CD4-positive, alpha-beta T cell treated with Interleukin-21 for 1 hour (primary cell): Measurements from ENCODE around the gene SLC5A10.
"Not testable (repeated sequence)": the region's sequence is repeated elsewhere in the genome, so short reads cannot be mapped to it uniquely, and the experiment has no call there.

Experiments
- DNase-seq: peaks from one replicate; pipeline ENCODE4 v3.0.0-alpha.2; 2020

SLC5A10 gene

DNA sequence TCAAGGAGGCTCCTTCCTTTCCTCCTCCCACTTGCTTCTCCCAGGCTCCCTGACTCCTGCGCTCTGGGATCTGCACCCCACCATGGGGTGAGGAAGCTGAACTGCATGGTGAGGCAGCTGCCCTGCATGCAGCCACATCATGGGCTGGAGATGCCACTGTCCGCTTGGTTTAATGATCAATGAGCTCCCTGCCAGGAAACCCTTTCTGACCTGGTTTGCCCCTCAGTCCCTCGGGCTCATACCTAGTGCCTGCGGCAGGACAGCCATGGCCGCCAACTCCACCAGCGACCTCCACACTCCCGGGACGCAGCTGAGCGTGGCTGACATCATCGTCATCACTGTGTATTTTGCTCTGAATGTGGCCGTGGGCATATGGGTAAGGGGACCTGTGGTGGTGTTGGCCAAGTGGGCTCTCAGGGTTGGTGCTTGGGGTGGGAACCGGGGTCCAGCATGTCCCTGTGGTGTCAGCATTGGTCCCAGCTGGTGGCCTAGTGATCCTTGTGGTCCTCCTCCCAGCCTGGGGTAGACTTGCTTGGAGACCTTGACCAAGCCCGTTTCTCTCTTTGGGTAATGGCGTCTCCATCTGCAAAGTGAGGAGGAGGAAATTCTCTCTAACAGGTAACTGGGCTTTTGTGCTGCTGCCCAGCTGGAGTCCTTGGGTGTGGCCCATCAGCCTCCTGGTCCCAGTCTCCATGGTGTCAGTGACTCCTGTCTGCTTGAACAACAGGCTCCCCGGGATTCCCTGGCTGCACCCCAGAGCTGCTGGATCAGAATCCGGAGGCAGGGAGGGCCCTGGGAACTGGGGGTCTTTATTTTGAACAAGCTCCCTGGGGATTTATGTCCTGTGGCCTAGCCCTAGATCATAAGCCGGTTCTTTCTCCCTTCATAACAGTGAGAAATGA is at the start of gene SLC5A10:
TSS of gene SLC5A10 (plus strand) at position 225 of the 902 bp plus-strand sequence. CDS start at position 266, 41 bp downstream.
- no peak for DNase-seq

DNA sequence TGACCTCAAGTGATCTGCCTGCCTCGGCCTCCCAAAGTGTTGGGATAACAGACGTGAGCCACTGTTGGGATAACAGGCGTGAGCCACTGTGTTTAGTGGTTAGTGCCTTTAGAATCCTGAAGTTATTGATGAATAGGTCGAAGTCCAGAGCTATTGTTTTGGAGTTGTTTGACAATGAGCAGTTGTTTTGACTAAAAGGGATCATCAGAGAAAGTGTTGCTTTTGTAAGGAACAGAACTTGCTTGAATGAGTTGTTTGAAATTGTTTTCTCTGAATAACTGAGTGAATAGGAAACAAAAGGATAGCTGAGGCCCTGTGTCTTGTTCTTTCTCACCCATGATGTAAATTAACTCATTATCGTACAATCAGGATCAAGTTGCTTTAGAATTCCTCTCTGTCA is 47.5 kb upstream of the SLC5A10 start:
- DNase-seq = no peak

DNA sequence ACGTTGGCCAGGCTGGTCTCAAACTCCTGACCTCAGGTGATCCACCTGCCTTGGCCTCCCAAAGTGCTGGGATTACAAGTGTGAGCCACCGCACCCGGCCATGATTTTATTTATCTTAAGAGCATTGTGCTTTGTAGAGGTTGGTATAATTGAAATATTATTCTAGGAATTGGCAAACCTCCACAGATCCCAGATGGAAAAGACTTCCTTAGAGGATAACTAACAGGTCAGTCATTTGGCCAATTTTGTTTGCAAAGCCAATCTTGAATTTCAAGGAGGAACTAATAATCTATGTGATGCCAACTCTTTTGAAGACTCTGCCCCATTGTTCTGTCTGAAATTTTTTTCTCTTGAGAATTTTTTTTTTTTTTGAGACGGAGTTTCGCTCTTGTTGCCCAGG is 46.7 kb upstream of the SLC5A10 start:
- DNase-seq = no peak

DNA sequence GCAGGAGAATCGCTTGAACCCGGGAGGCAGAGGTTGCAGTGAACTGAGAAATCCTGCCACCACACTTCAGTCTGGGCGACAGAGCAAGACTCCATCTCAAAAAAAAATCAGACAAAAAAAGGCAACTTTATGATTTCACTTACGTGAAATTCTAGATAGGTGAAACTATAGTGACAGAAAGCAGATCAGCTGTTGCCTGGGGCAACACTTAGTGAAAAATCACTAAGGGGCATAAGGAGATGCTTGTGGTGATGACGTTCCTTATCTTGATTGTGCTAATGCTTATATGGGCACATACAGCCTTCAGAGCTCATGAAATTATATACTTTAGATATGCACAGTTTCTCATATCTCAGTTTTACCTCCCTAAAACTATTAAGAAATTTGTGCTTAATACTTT is 41.6 kb upstream of the SLC5A10 start:
- DNase-seq = no peak

GRCh38 chr17:18910881-18911280 is 41.1 kb upstream of the SLC5A10 start:
- no peak for DNase-seq

DNA sequence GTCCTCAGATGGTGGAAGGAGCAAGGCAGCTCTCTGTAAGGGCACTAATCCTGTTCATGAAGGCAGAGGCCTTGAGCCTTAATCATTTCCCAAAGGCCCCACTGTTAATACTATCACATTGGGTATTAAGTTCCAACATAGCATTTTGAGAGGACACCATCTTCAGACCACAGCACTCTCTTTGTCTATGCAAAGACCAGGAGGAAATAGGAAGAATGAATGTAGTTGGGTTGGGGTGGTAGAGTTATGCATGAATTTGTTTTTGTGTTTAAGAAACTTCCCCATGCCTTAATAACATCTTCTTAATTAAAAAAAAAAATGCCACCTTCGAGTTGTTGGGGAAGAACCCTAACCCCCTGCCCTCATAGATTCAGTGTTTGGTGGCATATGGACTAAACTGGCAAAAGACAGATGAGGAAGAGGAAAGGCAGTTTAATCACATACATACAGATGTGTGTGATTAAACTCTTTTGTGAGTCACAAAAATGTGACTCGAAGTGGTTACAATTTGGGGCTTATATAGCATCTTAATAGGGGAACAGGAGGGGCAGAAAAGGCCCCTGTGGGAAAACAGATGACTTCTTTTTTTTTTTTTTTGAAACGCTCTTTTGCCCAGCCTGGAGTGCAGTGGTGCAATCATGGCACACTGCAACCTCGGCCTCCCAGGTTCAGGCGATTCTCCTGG is 35.0 kb upstream of the SLC5A10 start:
- DNase-seq = no peak

GRCh38 chr17:18917506-18918032 is 34.4 kb upstream of the SLC5A10 start:
- no peak for DNase-seq

DNA sequence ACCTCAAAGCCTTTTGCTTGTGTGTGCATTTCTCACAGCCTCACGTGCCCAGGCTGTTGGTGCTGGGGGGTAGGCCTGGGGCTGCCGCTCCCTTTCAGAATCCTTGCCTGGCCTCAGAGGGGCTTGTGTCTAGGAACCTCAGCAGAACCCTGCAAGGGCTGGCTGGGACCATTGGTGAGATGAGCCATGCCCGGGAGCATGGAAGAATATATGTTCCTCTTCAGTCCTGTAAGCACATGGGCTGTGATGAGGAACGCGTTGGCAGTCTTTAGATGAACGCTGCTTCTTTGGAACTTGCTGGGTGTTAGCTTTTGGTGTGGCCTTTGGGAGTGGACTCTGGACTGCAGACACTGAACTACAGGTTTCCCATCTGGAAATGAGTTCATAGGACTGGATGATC is 32.0 kb upstream of the SLC5A10 start:
- no peak for DNase-seq

GRCh38 chr17:18920911-18921441 is 31.0 kb upstream of the SLC5A10 start:
- DNase-seq = peak; percentile 17

DNA sequence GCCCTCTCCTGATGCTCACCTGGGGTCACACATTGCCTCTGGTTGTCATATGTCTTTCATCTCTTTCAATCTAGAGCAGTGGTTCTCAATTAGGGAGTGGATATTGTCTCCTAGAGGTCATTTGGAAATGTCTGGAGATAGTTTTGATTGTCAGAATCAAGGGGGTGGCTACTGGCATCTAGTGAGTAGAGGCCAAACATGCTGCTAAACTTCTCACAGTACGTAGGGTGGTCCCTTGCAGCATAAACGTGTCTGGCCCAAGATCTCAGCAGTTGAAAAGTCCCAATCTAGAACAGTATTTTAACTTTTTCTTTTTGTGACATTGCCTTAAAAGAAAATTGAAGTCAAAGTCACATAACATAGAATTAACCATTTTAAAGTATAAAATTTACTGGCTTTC is 30.5 kb upstream of the SLC5A10 start:
- DNase-seq = no peak

DNA sequence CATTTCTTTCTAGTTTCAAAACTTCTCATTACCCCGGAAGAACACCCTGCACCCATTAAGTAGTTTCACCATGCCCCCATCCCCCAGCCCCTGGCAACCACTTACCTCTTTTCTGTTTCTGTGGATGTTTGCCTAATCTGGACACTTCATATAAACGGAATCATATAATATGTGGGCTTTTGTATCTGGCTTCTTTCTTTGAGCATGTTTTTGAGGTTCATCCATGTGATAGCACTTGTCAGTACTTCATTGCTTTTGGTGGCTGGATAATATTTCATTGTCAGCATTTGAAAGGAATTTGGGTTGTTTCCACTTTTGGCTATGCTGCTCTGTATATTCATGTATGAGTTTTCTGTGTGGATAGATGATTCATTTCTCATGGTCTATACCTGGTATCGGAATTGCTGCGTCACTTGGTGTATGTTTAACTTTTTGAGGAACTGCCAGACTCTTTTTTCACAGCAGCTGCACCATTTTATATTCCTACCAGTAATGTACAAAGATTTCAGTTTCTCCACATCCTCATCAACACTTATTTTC is 30.0 kb upstream of the SLC5A10 start:
- DNase-seq = no peak

GRCh38 chr17:18922596-18922995 is 29.4 kb upstream of the SLC5A10 start:
- DNase-seq = not testable (repeated sequence)

DNA sequence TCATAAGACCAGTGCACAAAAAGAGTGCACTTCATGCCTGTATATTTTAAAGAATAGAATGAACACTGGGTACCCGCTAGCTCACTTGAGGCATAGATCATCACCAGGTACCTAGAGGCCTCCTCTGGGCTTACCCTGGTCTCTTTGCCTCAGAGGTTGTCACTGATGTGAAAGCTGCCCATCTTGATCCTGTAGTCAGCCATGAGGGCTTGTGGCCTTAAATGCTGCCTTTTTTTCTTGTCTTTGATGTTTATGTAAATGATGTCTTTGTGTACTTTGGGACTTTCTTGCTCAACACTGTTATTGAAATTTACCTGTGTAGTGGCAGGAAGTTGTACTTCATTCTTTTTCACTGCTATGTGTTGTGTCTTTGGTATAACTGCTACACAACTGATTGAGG is 26.8 kb upstream of the SLC5A10 start:
- peak; percentile 8 for DNase-seq

DNA sequence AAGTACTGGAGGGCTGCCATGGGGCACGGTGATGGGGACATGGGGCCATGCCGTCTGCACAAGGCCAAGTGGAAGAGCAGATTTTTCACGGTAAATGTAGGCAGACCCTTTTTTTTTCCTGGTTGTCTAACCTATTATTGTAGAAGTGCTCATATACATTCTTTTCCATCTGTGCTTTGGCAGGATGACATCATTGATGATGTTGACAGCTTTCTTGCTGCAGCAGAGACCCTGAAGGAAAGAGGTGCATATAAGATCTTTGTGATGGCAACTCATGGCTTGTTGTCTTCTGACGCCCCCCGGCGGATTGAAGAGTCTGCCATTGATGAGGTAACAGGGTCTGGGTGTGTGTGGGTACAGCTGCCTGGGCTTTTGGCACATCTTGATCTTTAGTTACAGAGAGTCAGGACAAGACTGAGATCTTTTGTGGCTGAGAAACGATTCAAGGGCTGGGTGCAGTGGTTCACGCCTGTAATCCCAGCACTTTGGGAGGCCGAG is 23.3 kb upstream of the SLC5A10 start:
- no peak for DNase-seq

GRCh38 chr17:18932360-18933055 is 19.5 kb upstream of the SLC5A10 start:
- peak; percentile 18 for DNase-seq

GRCh38 chr17:18933102-18934058 is 18.6 kb upstream of the SLC5A10 start:
- peak; percentile 12 for DNase-seq

GRCh38 chr17:18937981-18938691 is 13.8 kb upstream of the SLC5A10 start:
- no peak for DNase-seq

DNA sequence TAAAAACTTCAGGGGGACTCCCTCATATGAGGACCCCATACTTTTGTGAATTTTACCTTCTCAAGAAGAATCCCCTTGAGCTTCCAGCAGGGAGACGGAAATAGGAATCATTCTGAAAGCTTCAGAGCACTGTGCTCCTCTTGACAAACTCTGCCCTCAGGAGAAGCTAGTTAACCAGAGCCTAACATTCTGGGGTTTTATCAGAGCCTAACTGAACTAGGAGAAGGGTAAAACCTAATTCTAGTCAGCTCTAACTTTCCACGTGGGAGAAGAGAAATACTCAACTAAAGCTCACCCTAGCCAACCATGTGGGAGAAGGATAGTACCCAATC is 13.3 kb upstream of the SLC5A10 start:
- DNase-seq = no peak

- DNase-seq = no peak
Measured at GRCh38 chr17:18944646-18945045, 7.3 kb upstream of the SLC5A10 start.

GRCh38 chr17:18946536-18946935 is 5.4 kb upstream of the SLC5A10 start:
- no peak for DNase-seq

DNA sequence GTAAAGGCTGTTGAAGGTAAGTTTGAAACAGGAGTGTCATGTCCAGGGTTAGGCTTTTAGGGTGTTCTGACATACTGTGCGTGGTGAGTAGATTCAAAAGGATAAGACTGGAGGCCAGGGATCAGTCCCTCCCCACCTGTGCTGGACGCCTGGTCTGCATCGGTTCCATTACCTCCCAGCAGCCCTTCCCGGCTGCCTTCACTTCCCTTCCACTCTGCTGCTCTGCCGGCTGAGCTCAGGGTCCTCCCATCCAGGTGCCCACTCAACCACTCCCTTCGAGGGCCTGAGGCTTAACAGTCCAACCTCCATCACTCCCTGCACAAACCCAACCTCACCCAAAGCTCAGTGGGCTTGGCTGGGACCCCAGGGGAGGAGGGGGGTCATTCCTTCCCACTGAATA is 4.1 kb upstream of the SLC5A10 start:
- DNase-seq = no peak
